Neuronal stem cell (in vitro differentiated cells): ENCODE data around the gene TBC1D5.
"Not testable (repeated sequence)": the region's sequence is repeated elsewhere in the genome, so short reads cannot be mapped to it uniquely, and the experiment has no call there.

Experiments
- DNase-seq: peaks from one replicate; pipeline ENCODE4 v3.0.0-alpha.2; 2013; ENCODE audit warnings: low spot score
- H2AFZ ChIP-seq: one replicate; pipeline ENCODE4 v1.6.1; 2013; ENCODE audit warnings: mild to moderate bottlenecking, low read length, inconsistent platforms
- H2AK5ac ChIP-seq: 2 replicates; pipeline ENCODE4 v1.6.1; 2013; ENCODE audit warnings: low read depth, mild to moderate bottlenecking, inconsistent platforms, low read length, moderate library complexity, mixed read lengths
- H2BK120ac ChIP-seq: 2 replicates; pipeline ENCODE4 v1.6.1; 2013; ENCODE audit warnings: low read depth, mild to moderate bottlenecking, inconsistent platforms, low read length, moderate library complexity, mixed read lengths
- H2BK12ac ChIP-seq: one replicate; pipeline ENCODE4 v1.6.1; 2013; ENCODE audit warnings: low read length, inconsistent platforms
- H2BK15ac ChIP-seq: 2 replicates; pipeline ENCODE4 v1.6.1; 2013; ENCODE audit warnings: mild to moderate bottlenecking, low read length, inconsistent platforms, mixed read lengths
- H2BK5ac ChIP-seq: one replicate; pipeline ENCODE4 v1.6.1; 2013; ENCODE audit warnings: inconsistent platforms, mild to moderate bottlenecking, low read length, moderate library complexity
- H3K14ac ChIP-seq: one replicate; pipeline ENCODE4 v1.6.1; 2013; ENCODE audit warnings: low read length, inconsistent platforms
- H3K18ac ChIP-seq: 2 replicates; pipeline ENCODE4 v1.6.1; 2013; ENCODE audit warnings: low read length, inconsistent platforms
- H3K23ac ChIP-seq: 2 replicates; pipeline ENCODE4 v1.6.1; 2013; ENCODE audit warnings: low read depth, mild to moderate bottlenecking, mixed read lengths, low read length, inconsistent platforms; ENCODE audit not compliant: poor library complexity
- H3K27ac ChIP-seq: replicated peaks from 3 replicates; pipeline ENCODE4 v1.5.1; 2013; ENCODE audit warnings: low read length, inconsistent platforms
- H3K27me3 ChIP-seq, 3 experiments: 2 replicates each; pipeline ENCODE4 v1.6.1; 2013; ENCODE audit warnings: low read length in 3 of 3, mild to moderate bottlenecking in 2 of 3, inconsistent platforms in 1 of 3, low read depth in 1 of 3, mixed read lengths in 1 of 3, moderate library complexity in 1 of 3; ENCODE audit not compliant: control insufficient read depth in 3 of 3, insufficient read depth in 3 of 3
- H3K36me3 ChIP-seq, 2 donors: replicated peaks in 1 of 2; 2 replicates each; pipeline ENCODE4 v1.6.1; 2013; ENCODE audit warnings: low read length in 2 of 2; ENCODE audit not compliant: control insufficient read depth in 2 of 2, insufficient read depth in 2 of 2
- H3K4ac ChIP-seq: 2 replicates; pipeline ENCODE4 v1.6.1; 2013; ENCODE audit warnings: inconsistent platforms, mild to moderate bottlenecking, low read length, moderate library complexity
- H3K4me1 ChIP-seq, 2 donors: 1 replicate in 1 of 2; 2 replicates in 1 of 2; pipeline ENCODE4 v1.6.1; 2013; ENCODE audit warnings: low read length in 2 of 2, low read depth in 1 of 2; ENCODE audit not compliant: control insufficient read depth in 2 of 2, insufficient read depth in 1 of 2
- H3K4me2 ChIP-seq: one replicate; pipeline ENCODE4 v1.6.1; 2013; ENCODE audit warnings: mild to moderate bottlenecking, low read length, inconsistent platforms; ENCODE audit not compliant: insufficient read depth, poor library complexity, severe bottlenecking
- H3K4me3 ChIP-seq, 2 donors: 2 replicates each; pipeline ENCODE4 v1.5.1; 2013; ENCODE audit warnings: low read length in 2 of 2, mild to moderate bottlenecking in 2 of 2, inconsistent platforms in 1 of 2, moderate library complexity in 1 of 2
- H3K79me1 ChIP-seq: one replicate; pipeline ENCODE4 v1.6.1; 2013; ENCODE audit warnings: low read depth, mild to moderate bottlenecking, inconsistent platforms, low read length, moderate library complexity
- H3K9ac ChIP-seq: one replicate; pipeline ENCODE4 v1.6.1; 2013; ENCODE audit warnings: mild to moderate bottlenecking, low read depth, low read length, inconsistent platforms; ENCODE audit not compliant: poor library complexity
- H3K9me3 ChIP-seq, 2 donors: replicated peaks in 1 of 2; 2 replicates each; pipeline versions ENCODE3 to v1.6.1; 2013; ENCODE audit warnings: low read length in 2 of 2, mild to moderate bottlenecking in 2 of 2, inconsistent platforms in 1 of 2, low read depth in 1 of 2, mixed read lengths in 1 of 2, moderate library complexity in 1 of 2; ENCODE audit not compliant: control insufficient read depth in 2 of 2, insufficient read depth in 1 of 2
- H4K8ac ChIP-seq: one replicate; pipeline ENCODE4 v1.6.1; 2013; ENCODE audit warnings: low read depth, mild to moderate bottlenecking, inconsistent platforms, low read length, moderate library complexity
- H4K91ac ChIP-seq: one replicate; pipeline ENCODE4 v1.6.1; 2013; ENCODE audit warnings: low read length, low read depth, mild to moderate bottlenecking, inconsistent platforms; ENCODE audit not compliant: poor library complexity
- WGBS, 2 donors: extraction: QIAGEN DNeasy Blood & Tissue Kit; methylation state at CpG; one replicate each; pipeline ENCODE4 v1.1.7; 2013; ENCODE audit warnings: missing lambda C conversion rate in 2 of 2, mixed read lengths in 1 of 2; ENCODE audit not compliant: insufficient read length in 2 of 2, insufficient replicate concordance in 1 of 2; ENCODE audit errors: extremely low coverage in 2 of 2; 5-methylcytosine and 5-hydroxymethylcytosine counted together

Gene TBC1D5

GRCh38 chr3:17705991-17706390, 36.4 kb downstream of the TBC1D5 start:
- not testable (repeated sequence) for H3K4ac ChIP-seq

GRCh38 chr3:17699815-17700214, 42.6 kb downstream of the TBC1D5 start:
- H3K79me1 ChIP-seq, H3K27ac ChIP-seq, H3K9me3 ChIP-seq, DNase-seq, H3K4me2 ChIP-seq, H3K4me1 ChIP-seq, H2BK120ac ChIP-seq, H3K4me3 ChIP-seq, H3K4ac ChIP-seq, H3K18ac ChIP-seq, H2BK12ac ChIP-seq, H3K36me3 ChIP-seq, H3K14ac ChIP-seq, H2BK5ac ChIP-seq, H4K8ac ChIP-seq, H2AFZ ChIP-seq, H3K23ac ChIP-seq, H2AK5ac ChIP-seq, H2BK15ac ChIP-seq, H3K9ac ChIP-seq, H3K27me3 ChIP-seq, H4K91ac ChIP-seq: not testable (repeated sequence)
- no CpG with 5 or more reads among the region's 2 CpGs for WGBS, 2 donors

More at GRCh38 chr3:17705991-17706390, 36.4 kb downstream of the TBC1D5 start:
- not testable (repeated sequence) for H4K91ac ChIP-seq, H3K14ac ChIP-seq, DNase-seq, H3K18ac ChIP-seq, H3K4me3 ChIP-seq, H2BK12ac ChIP-seq, H2AK5ac ChIP-seq, H3K27me3 ChIP-seq, H3K9me3 ChIP-seq, H3K23ac ChIP-seq, H3K79me1 ChIP-seq, H4K8ac ChIP-seq, H2BK5ac ChIP-seq, H2BK15ac ChIP-seq, H2AFZ ChIP-seq, H3K4me1 ChIP-seq, H3K4me2 ChIP-seq, H2BK120ac ChIP-seq, H3K27ac ChIP-seq, H3K9ac ChIP-seq, H3K36me3 ChIP-seq
- no CpG with 5 or more reads among the region's 15 CpGs for WGBS, 2 donors

- H3K9ac ChIP-seq, H3K4me1 ChIP-seq, DNase-seq, H3K4me3 ChIP-seq, H3K4ac ChIP-seq, H3K4me2 ChIP-seq, H4K91ac ChIP-seq, H3K27me3 ChIP-seq, H2BK5ac ChIP-seq, H3K36me3 ChIP-seq, H3K79me1 ChIP-seq, H3K23ac ChIP-seq, H2BK12ac ChIP-seq, H3K14ac ChIP-seq, H2BK120ac ChIP-seq, H2AK5ac ChIP-seq, H3K27ac ChIP-seq, H2AFZ ChIP-seq, H3K18ac ChIP-seq, H2BK15ac ChIP-seq, H4K8ac ChIP-seq: not testable (repeated sequence)
- peaks cover 0 to 13% of the 10 kb centered on the region in 2 donors for H3K9me3 ChIP-seq
- no CpG with 5 or more reads among the region's 2 CpGs for WGBS, 2 donors
Measured at GRCh38 chr3:17695665-17696064, 46.8 kb downstream of the TBC1D5 start.

- H3K18ac ChIP-seq, H3K4ac ChIP-seq, H3K14ac ChIP-seq, H3K4me1 ChIP-seq, H3K27ac ChIP-seq, H3K4me3 ChIP-seq, H2BK5ac ChIP-seq, H2BK120ac ChIP-seq, H3K4me2 ChIP-seq, H3K27me3 ChIP-seq, H3K79me1 ChIP-seq, H3K36me3 ChIP-seq, H3K9ac ChIP-seq, H2BK15ac ChIP-seq, H2AFZ ChIP-seq, H4K8ac ChIP-seq, DNase-seq, H2BK12ac ChIP-seq, H4K91ac ChIP-seq, H2AK5ac ChIP-seq: not testable (repeated sequence)
- Histone ChIP-seq H3K23ac (peak overlapping the region; percentile 89), H3K9me3 (peaks cover 0 to 13% of the 10 kb centered on the region in 2 donors)
- no CpG with 5 or more reads among the region's 8 CpGs for WGBS, 2 donors
Measured at GRCh38 chr3:17693670-17693999, 48.8 kb downstream of the TBC1D5 start.
